ENCODE results near the gene HBG1.

The HBG1 gene

GRCh38 chr11:5240056-5240455, 9.6 kb downstream of the HBG1 start:
- no peaks in the 10 kb centered on the region for H3K9me3 ChIP-seq (ENCODE audit: control insufficient read depth, low read length)
- H3K27ac ChIP-seq: no peak overlapping the region
- H3K27me3 ChIP-seq (ENCODE audit: control insufficient read depth, insufficient read depth, low read length): no peaks in the 10 kb centered on the region
- no peaks in the 10 kb centered on the region for H3K36me3 ChIP-seq (ENCODE audit: control insufficient read depth, insufficient read depth, low read length)
- H3K79me2 ChIP-seq: no peaks in the 10 kb centered on the region
- H3K4me3 ChIP-seq (ENCODE audit: low read depth, low read length): no peak overlapping the region
- H3K4me1 ChIP-seq: no peaks in the 10 kb centered on the region
- H2AFZ ChIP-seq: no peak overlapping the region
- H3K4me2 ChIP-seq (ENCODE audit: low read length): no peak overlapping the region
- H3K9ac ChIP-seq: no peak overlapping the region
- TF ChIP-seq CTCF (IDR thresholded peaks at IDR 0.05): no peak

- Histone ChIP-seq H3K4me2 (ENCODE audit: low read length) (no peak overlapping the region), H3K4me3 (ENCODE audit: low read depth, low read length) (no peak overlapping the region), H3K27ac (no peak overlapping the region)
Observed at GRCh38 chr11:5239046-5239445, 10.6 kb downstream of the HBG1 start.

GRCh38 chr11:5238486-5238885, 11.2 kb downstream of the HBG1 start:
- no peaks in the 10 kb centered on the region for H3K36me3 ChIP-seq (ENCODE audit: control insufficient read depth, insufficient read depth, low read length)
- H3K9ac ChIP-seq: no peak overlapping the region
- H3K79me2 ChIP-seq: no peaks in the 10 kb centered on the region
- no peak overlapping the region for H2AFZ ChIP-seq
- H3K27ac ChIP-seq: no peak overlapping the region
- TF ChIP-seq CTCF (IDR thresholded peaks at IDR 0.05): no peak
- no peak overlapping the region for H3K4me3 ChIP-seq (ENCODE audit: low read depth, low read length)
- H3K4me2 ChIP-seq (ENCODE audit: low read length): no peak overlapping the region
- no peaks in the 10 kb centered on the region for H3K4me1 ChIP-seq
- no peaks in the 10 kb centered on the region for H3K27me3 ChIP-seq (ENCODE audit: control insufficient read depth, insufficient read depth, low read length)
- no peaks in the 10 kb centered on the region for H3K9me3 ChIP-seq (ENCODE audit: control insufficient read depth, low read length)

More at GRCh38 chr11:5239046-5239445, 10.6 kb downstream of the HBG1 start:
- Histone ChIP-seq H3K4me1 (no peaks in the 10 kb centered on the region), H3K9ac (no peak overlapping the region), H3K79me2 (no peaks in the 10 kb centered on the region), H3K9me3 (ENCODE audit: control insufficient read depth, low read length) (no peaks in the 10 kb centered on the region), H3K36me3 (ENCODE audit: control insufficient read depth, insufficient read depth, low read length) (no peaks in the 10 kb centered on the region), H2AFZ (no peak overlapping the region), H3K27me3 (ENCODE audit: control insufficient read depth, insufficient read depth, low read length) (no peaks in the 10 kb centered on the region)
- no peak for TF ChIP-seq CTCF (IDR thresholded peaks at IDR 0.05)

- no peak overlapping the region for H3K4me2 ChIP-seq (ENCODE audit: low read length)
- H2AFZ ChIP-seq: no peak overlapping the region
- no peak overlapping the region for H3K27ac ChIP-seq
- no peak for TF ChIP-seq CTCF (IDR thresholded peaks at IDR 0.05)
- no peak overlapping the region for H3K9ac ChIP-seq
- no peak overlapping the region for H3K4me3 ChIP-seq (ENCODE audit: low read depth, low read length)
- H3K27me3 ChIP-seq (ENCODE audit: control insufficient read depth, insufficient read depth, low read length): no peaks in the 10 kb centered on the region
- H3K9me3 ChIP-seq (ENCODE audit: control insufficient read depth, low read length): no peaks in the 10 kb centered on the region
- no peaks in the 10 kb centered on the region for H3K4me1 ChIP-seq
- no peaks in the 10 kb centered on the region for H3K36me3 ChIP-seq (ENCODE audit: control insufficient read depth, insufficient read depth, low read length)
- H3K79me2 ChIP-seq: no peaks in the 10 kb centered on the region
Observed at GRCh38 chr11:5237420-5237819, 12.2 kb downstream of the HBG1 start.

- TF ChIP-seq CTCF (IDR thresholded peaks at IDR 0.05): no peak
- Histone ChIP-seq H3K4me2 (ENCODE audit: low read length) (no peak overlapping the region), H3K9me3 (ENCODE audit: control insufficient read depth, low read length) (no peaks in the 10 kb centered on the region), H3K36me3 (ENCODE audit: control insufficient read depth, insufficient read depth, low read length) (no peaks in the 10 kb centered on the region), H3K4me3 (ENCODE audit: low read depth, low read length) (no peak overlapping the region), H3K27me3 (ENCODE audit: control insufficient read depth, insufficient read depth, low read length) (no peaks in the 10 kb centered on the region), H2AFZ (no peak overlapping the region), H3K27ac (no peak overlapping the region), H3K79me2 (no peaks in the 10 kb centered on the region), H3K9ac (no peak overlapping the region), H3K4me1 (no peaks in the 10 kb centered on the region)
Observed at GRCh38 chr11:5235364-5236095, 14.1 kb downstream of the HBG1 start.
